Glutamatergic neuron (in vitro differentiated cells): ENCODE results near the gene VPS13C. TPM values are rescaled to one million over a fixed set of nuclear protein-coding genes. Genes with fewer than 3 reads are reported as not detected.

Experiments used
- DNase-seq: peaks from one replicate; pipeline ENCODE4 v3.0.0; 2022
- H3K27ac Mint-ChIP-seq: one replicate; pipeline ENCODE4 v1.8.0; 2020; ENCODE audit warnings: mild to moderate bottlenecking, mixed read lengths, inconsistent platforms; ENCODE audit not compliant: unreplicated experiment
- H3K27me3 Mint-ChIP-seq: one replicate; pipeline ENCODE4 v1.8.0; 2020; ENCODE audit warnings: mild to moderate bottlenecking, moderate library complexity, mixed read lengths, inconsistent platforms; ENCODE audit not compliant: unreplicated experiment
- H3K36me3 Mint-ChIP-seq: one replicate; pipeline ENCODE4 v1.8.0; 2020; ENCODE audit warnings: mild to moderate bottlenecking, mixed read lengths, inconsistent platforms; ENCODE audit not compliant: unreplicated experiment
- H3K4me1 Mint-ChIP-seq: one replicate; pipeline ENCODE4 v1.8.0; 2020; ENCODE audit warnings: mild to moderate bottlenecking, low read depth, mixed read lengths, inconsistent platforms; ENCODE audit not compliant: unreplicated experiment
- H3K4me3 Mint-ChIP-seq: one replicate; pipeline ENCODE4 v1.8.0; 2020; ENCODE audit warnings: mild to moderate bottlenecking, mixed read lengths, inconsistent platforms; ENCODE audit not compliant: unreplicated experiment
- H3K9me3 Mint-ChIP-seq: one replicate; pipeline ENCODE4 v1.8.0; 2020; ENCODE audit warnings: mild to moderate bottlenecking, moderate library complexity, mixed read lengths, inconsistent platforms; ENCODE audit not compliant: unreplicated experiment
- CTCF ChIP-seq: fragments of 200-600 bp; sonication (generic); IDR thresholded peaks from one replicate; pipeline ENCODE4 v1.5.0; 2021; ENCODE audit not compliant: partially characterized antibody, unreplicated experiment
- total RNA-seq: library from RNA; stranded (reverse); fragmentation: NEBNext Ultra II Directional; extraction: Animal tissue kit (Norgen Biotek cat#: 25700); gene quantifications from one replicate; pipeline ENCODE4 v1.2.1, GENCODE V29; 2021; ENCODE audit not compliant: unreplicated experiment

The VPS13C gene
- total RNA-seq, 1 donor from 2014 or later, result 93.8 TPM

DNA sequence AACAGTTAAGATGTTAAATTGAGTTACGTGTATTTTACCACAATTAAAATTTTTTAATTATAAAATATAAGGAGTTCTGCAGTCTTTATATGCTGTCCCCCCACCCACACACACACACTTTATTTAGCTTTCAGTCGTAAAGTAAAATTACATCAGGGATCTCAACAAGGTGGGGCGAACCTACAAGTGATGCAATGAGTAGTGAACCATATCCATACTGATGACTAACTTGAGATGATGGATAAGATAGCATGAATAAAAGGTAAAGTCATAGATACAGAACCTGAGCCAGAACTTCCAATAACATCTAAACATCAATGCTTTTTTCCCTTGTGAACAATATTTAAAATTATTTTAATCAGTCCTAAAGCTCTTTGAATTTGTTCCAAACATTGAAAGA is 77.2 kb downstream of the VPS13C start:
- no peak for TF ChIP-seq CTCF
- no peak overlapping the region for H3K27ac Mint-ChIP-seq
- H3K27me3 Mint-ChIP-seq, result no peaks in the 10 kb centered on the region
- H3K4me1 Mint-ChIP-seq, result no peaks in the 10 kb centered on the region
- H3K9me3 Mint-ChIP-seq, result no peaks in the 10 kb centered on the region
- DNase-seq, result no peak
- peaks cover 12% of the 10 kb centered on the region for H3K36me3 Mint-ChIP-seq
- no peak overlapping the region for H3K4me3 Mint-ChIP-seq

- no peaks in the 10 kb centered on the region for H3K36me3 Mint-ChIP-seq
- no peak overlapping the region for H3K27ac Mint-ChIP-seq
- no peak for TF ChIP-seq CTCF
- DNase-seq, result no peak
- no peak overlapping the region for H3K4me3 Mint-ChIP-seq
- no peaks in the 10 kb centered on the region for H3K9me3 Mint-ChIP-seq
- peaks cover 6% of the 10 kb centered on the region for H3K4me1 Mint-ChIP-seq
- no peaks in the 10 kb centered on the region for H3K27me3 Mint-ChIP-seq
Observed at GRCh38 chr15:61978225-61978624, 82.0 kb downstream of the VPS13C start.

DNA sequence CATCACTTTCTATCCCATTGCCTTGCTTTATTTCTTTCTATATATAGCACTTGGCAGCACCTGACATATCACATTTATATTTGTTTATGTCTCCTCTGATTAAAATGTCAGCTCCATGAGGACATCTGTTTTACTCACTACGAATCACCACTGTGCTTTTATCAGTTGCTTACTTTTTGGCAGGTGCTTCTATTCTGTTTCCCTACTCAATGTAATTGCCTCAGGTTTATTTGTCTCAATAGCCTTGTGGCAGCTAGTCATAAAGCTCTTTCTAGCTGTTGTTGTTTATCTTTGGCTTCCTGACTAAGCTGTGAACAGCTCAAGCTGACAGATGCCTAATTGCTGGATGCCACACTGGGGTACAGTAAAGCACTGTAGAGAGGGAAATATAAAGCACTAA is 85.5 kb downstream of the VPS13C start:
- Mint-ChIP-seq H3K27ac (no peak overlapping the region), H3K4me3 (no peak overlapping the region), H3K36me3 (peaks cover 4% of the 10 kb centered on the region), H3K27me3 (no peaks in the 10 kb centered on the region), H3K9me3 (no peaks in the 10 kb centered on the region), H3K4me1 (peaks cover 6% of the 10 kb centered on the region)
- no peak for DNase-seq
- TF ChIP-seq CTCF, result no peak

- Mint-ChIP-seq H3K4me1 (peaks cover 6% of the 10 kb centered on the region), H3K36me3 (peaks cover 4% of the 10 kb centered on the region), H3K27ac (no peak overlapping the region), H3K27me3 (no peaks in the 10 kb centered on the region), H3K4me3 (no peak overlapping the region), H3K9me3 (no peaks in the 10 kb centered on the region)
- TF ChIP-seq CTCF, result no peak
- no peak for DNase-seq
Observed at GRCh38 chr15:61974118-61974517, 86.1 kb downstream of the VPS13C start.

DNA sequence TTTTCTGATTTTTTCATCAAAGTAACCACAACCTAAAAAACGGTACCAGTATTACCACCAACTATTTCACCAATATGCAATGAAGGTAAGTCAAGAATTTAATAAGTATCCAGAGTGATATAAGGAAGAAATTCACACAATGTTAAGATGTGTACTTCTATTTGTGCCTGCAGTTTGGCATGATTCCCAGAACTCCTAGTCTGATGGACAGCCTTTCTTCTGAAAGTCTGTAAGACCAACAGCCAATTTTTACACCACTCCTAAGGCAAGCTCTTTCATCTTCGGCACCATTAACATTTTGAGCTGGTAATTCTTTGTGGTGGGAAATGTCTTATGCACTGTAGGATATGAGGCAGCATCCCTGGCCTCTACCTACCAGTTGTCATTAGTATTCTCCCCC is 108.3 kb downstream of the VPS13C start:
- peaks cover 1% of the 10 kb centered on the region for H3K9me3 Mint-ChIP-seq
- H3K27ac Mint-ChIP-seq, result no peak overlapping the region
- peaks cover 5% of the 10 kb centered on the region for H3K36me3 Mint-ChIP-seq
- DNase-seq, result no peak
- no peak for TF ChIP-seq CTCF
- H3K27me3 Mint-ChIP-seq, result no peaks in the 10 kb centered on the region
- no peak overlapping the region for H3K4me3 Mint-ChIP-seq
- H3K4me1 Mint-ChIP-seq, result no peaks in the 10 kb centered on the region
